Ishikawa (cell line): ENCODE measurements around the gene CLASP1.

Experiments used
- CEBPB ChIP-seq: IDR thresholded peaks from 2 replicates; pipeline ENCODE4 v1.6.1; 2012
- CREB1 ChIP-seq: IDR thresholded peaks from 2 replicates; pipeline ENCODE4 v1.6.1; 2012; ENCODE audit warnings: low read depth
- EGR1 ChIP-seq: IDR thresholded peaks from 2 replicates; pipeline ENCODE4 v1.6.1; 2012
- EP300 ChIP-seq: IDR thresholded peaks from 2 replicates; pipeline ENCODE4 v1.6.1; 2012; ENCODE audit warnings: borderline replicate concordance
- FOXM1 ChIP-seq: IDR thresholded peaks from 2 replicates; pipeline ENCODE4 v1.6.1; 2012; ENCODE audit warnings: low read depth, borderline replicate concordance
- NFIC ChIP-seq: IDR thresholded peaks from 2 replicates; pipeline ENCODE4 v1.6.1; 2012
- RAD21 ChIP-seq: IDR thresholded peaks from 2 replicates; pipeline ENCODE4 v1.6.1; 2012; ENCODE audit warnings: low read depth
- TAF1 ChIP-seq: IDR thresholded peaks from 2 replicates; pipeline ENCODE4 v1.6.1; 2012; ENCODE audit warnings: low read depth, mild to moderate bottlenecking
- TCF12 ChIP-seq: IDR thresholded peaks from 2 replicates; pipeline ENCODE4 v1.6.1; 2012; ENCODE audit warnings: low read depth
- TEAD4 ChIP-seq: IDR thresholded peaks from 2 replicates; pipeline ENCODE4 v1.6.1; 2012
- USF1 ChIP-seq: IDR thresholded peaks from 2 replicates; pipeline ENCODE4 v1.6.1; 2012
- YY1 ChIP-seq: IDR thresholded peaks from 2 replicates; pipeline ENCODE4 v1.6.1; 2012; ENCODE audit warnings: low read depth
- ZBTB7A ChIP-seq: IDR thresholded peaks from 2 replicates; pipeline ENCODE4 v1.6.1; 2012; ENCODE audit warnings: low read depth
- TF ChIP-seq, protein P1 (sequence below): IDR thresholded peaks from 2 replicates; pipeline ENCODE4 v1.6.1; 2012; ENCODE audit warnings: low read depth, mild to moderate bottlenecking
- TF ChIP-seq, protein P2 (sequence below): IDR thresholded peaks from 2 replicates; pipeline ENCODE4 v1.6.1; 2012

The CLASP1 gene

GRCh38 chr2:121468936-121469335 lies 180.3 kb downstream of the CLASP1 start:
- no peak for TF ChIP-seq NFIC
- no peak for TF ChIP-seq YY1
- TF ChIP-seq, protein P1, sequence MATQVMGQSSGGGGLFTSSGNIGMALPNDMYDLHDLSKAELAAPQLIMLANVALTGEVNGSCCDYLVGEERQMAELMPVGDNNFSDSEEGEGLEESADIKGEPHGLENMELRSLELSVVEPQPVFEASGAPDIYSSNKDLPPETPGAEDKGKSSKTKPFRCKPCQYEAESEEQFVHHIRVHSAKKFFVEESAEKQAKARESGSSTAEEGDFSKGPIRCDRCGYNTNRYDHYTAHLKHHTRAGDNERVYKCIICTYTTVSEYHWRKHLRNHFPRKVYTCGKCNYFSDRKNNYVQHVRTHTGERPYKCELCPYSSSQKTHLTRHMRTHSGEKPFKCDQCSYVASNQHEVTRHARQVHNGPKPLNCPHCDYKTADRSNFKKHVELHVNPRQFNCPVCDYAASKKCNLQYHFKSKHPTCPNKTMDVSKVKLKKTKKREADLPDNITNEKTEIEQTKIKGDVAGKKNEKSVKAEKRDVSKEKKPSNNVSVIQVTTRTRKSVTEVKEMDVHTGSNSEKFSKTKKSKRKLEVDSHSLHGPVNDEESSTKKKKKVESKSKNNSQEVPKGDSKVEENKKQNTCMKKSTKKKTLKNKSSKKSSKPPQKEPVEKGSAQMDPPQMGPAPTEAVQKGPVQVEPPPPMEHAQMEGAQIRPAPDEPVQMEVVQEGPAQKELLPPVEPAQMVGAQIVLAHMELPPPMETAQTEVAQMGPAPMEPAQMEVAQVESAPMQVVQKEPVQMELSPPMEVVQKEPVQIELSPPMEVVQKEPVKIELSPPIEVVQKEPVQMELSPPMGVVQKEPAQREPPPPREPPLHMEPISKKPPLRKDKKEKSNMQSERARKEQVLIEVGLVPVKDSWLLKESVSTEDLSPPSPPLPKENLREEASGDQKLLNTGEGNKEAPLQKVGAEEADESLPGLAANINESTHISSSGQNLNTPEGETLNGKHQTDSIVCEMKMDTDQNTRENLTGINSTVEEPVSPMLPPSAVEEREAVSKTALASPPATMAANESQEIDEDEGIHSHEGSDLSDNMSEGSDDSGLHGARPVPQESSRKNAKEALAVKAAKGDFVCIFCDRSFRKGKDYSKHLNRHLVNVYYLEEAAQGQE, result no peak
- no peak for TF ChIP-seq USF1
- TF ChIP-seq CREB1, result no peak
- no peak for TF ChIP-seq EGR1
- TF ChIP-seq, protein P2, sequence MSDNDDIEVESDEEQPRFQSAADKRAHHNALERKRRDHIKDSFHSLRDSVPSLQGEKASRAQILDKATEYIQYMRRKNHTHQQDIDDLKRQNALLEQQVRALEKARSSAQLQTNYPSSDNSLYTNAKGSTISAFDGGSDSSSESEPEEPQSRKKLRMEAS, result no peak
- no peak for TF ChIP-seq TAF1
- no peak for TF ChIP-seq RAD21
- TF ChIP-seq TEAD4, result no peak
- no peak for TF ChIP-seq TCF12

DNA sequence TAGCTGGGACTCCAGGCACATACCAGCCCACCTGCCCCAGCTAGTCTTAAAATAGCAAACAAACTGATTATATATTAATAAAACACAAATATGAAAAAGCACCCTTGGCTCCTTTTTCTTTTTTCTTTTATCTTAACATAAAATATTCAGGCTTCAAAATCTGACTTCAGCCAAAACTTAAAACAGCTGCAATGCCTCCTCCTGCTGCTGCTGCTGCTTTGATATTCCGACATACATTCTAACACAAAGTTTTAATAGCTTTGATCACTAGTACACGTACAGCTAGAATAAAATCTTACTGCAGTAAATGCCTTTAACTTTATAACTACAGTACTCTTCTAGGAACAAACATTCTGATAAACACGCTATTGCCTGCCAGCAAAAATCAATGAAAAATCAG lies 190.0 kb downstream of the CLASP1 start:
- TF ChIP-seq CEBPB (no peak), YY1 (no peak), RAD21 (no peak), TAF1 (no peak), NFIC (no peak), CREB1 (no peak), EP300 (no peak), USF1 (no peak), FOXM1 (no peak), TCF12 (no peak), EGR1 (no peak), TEAD4 (no peak), ZBTB7A (no peak)
- TF ChIP-seq, protein P2, result no peak
- TF ChIP-seq, protein P1, result no peak

DNA sequence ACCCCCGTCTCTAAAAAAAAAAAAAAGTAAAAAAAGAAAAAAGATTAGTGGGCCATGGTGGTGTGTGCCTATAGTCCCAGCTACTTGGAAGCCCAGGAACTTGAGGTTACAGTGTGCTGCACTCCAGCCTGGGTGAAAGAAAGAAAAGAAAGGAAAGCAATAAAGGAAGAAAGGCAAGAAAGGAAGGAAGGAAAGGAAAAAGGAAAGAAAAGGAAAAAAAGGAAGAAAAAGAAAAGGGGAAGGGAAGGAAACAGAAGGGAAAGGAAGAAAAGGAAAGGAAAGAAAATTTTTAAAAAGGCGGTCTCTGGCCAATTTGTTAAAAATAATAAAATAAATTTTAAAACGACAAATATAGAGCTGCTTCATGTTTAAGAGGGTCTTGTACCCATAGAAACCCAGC lies 192.9 kb downstream of the CLASP1 start:
- no peak for TF ChIP-seq YY1
- TF ChIP-seq, protein P2, result no peak

DNA sequence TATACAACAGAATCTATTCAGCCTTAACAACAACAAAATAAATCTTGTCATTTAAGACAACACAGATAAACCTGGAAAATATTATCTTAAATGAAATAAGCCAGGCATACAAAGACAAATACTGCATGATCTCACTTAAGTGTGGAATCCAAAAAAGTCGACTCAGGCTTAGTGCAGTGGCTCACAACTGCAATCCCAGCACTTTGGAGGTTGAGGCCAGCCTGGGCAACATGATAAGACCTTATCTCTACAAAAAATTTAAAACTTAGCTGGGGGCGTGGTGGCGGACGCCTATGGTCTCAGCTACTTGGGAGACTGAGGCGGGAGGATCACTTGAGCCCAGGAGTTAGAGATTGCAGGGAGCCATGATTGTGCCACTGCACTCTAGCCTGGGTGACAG lies 193.8 kb downstream of the CLASP1 start:
- TF ChIP-seq TAF1, result no peak
- TF ChIP-seq USF1, result no peak
- no peak for TF ChIP-seq FOXM1
- TF ChIP-seq RAD21, result no peak
- TF ChIP-seq YY1, result no peak
- TF ChIP-seq CEBPB, result no peak
- TF ChIP-seq, protein P2, result no peak
- TF ChIP-seq EGR1, result no peak
- no peak for TF ChIP-seq TEAD4
- no peak for TF ChIP-seq TCF12
- no peak for TF ChIP-seq ZBTB7A
- TF ChIP-seq CREB1, result no peak
- TF ChIP-seq NFIC, result no peak
- TF ChIP-seq EP300, result no peak
- TF ChIP-seq, protein P1, result no peak
